HG03060 (cell line): Measurements from ENCODE around the gene NDUFA3.
A peak's percentile ranks its signal among the peaks of the same experiment; 100 is the strongest.

Source experiments
- ATAC-seq: cut with Tn5 transposase; IDR thresholded peaks from one replicate; pipeline ENCODE4 v1.9.1; 2021; ENCODE audit warnings: low read depth, moderate number of reproducible peaks; ENCODE audit not compliant: unreplicated experiment

Gene NDUFA3

GRCh38 chr19:54136864-54137698 lies 34.4 kb downstream of the NDUFA3 start:
- peak; percentile 73 for ATAC-seq

- no peak for ATAC-seq
Measured at GRCh38 chr19:54137699-54138488, 35.2 kb downstream of the NDUFA3 start, which contains the start of gene CNOT3. Gene CNOT3 (plus strand): TSS chr19:54137762. CDS start chr19:54142979, 5,217 bp downstream.

GRCh38 chr19:54138489-54139256 lies 36.0 kb downstream of the NDUFA3 start:
- no peak for ATAC-seq

- ATAC-seq, result no peak
Measured at GRCh38 chr19:54141356-54141755, 38.7 kb downstream of the NDUFA3 start.

GRCh38 chr19:54142166-54142780 lies 39.6 kb downstream of the NDUFA3 start:
- no peak for ATAC-seq

- ATAC-seq, result no peak
Measured at GRCh38 chr19:54145541-54146158, 43.0 kb downstream of the NDUFA3 start.

GRCh38 chr19:54147676-54148075 lies 45.0 kb downstream of the NDUFA3 start:
- ATAC-seq, result no peak

GRCh38 chr19:54148158-54148557 lies 45.5 kb downstream of the NDUFA3 start:
- ATAC-seq, result no peak

GRCh38 chr19:54149021-54149812 lies 46.6 kb downstream of the NDUFA3 start:
- no peak for ATAC-seq

GRCh38 chr19:54151362-54152035 lies 48.8 kb downstream of the NDUFA3 start:
- ATAC-seq, result no peak

- ATAC-seq, result no peak
Measured at GRCh38 chr19:54152267-54152666, 49.6 kb downstream of the NDUFA3 start.

- no peak for ATAC-seq
Measured at GRCh38 chr19:54152878-54153524, 50.3 kb downstream of the NDUFA3 start.

GRCh38 chr19:54153731-54154326 lies 51.2 kb downstream of the NDUFA3 start:
- ATAC-seq, result no peak

GRCh38 chr19:54154603-54155345 lies 52.1 kb downstream of the NDUFA3 start:
- no peak for ATAC-seq

- no peak for ATAC-seq
Measured at GRCh38 chr19:54155694-54156093, 53.0 kb downstream of the NDUFA3 start.

GRCh38 chr19:54156490-54156889 lies 53.8 kb downstream of the NDUFA3 start:
- ATAC-seq, result no peak

- no peak for ATAC-seq
Measured at GRCh38 chr19:54156953-54157352, 54.3 kb downstream of the NDUFA3 start.
